NCI-H1694 (cell line): ENCODE measurements around the gene LIN37.
"Not testable (repeated sequence)": the region's sequence is repeated elsewhere in the genome, so short reads cannot be mapped to it uniquely, and the experiment has no call there.

Experiments used
- DNase-seq: peaks from one replicate; lab custom pipeline; 2025; lab: John Stamatoyannopoulos, UW

LIN37 gene

GRCh38 chr19:35789978-35790944, 41.9 kb downstream of the LIN37 start:
- no peak for DNase-seq

GRCh38 chr19:35790981-35791813, 42.8 kb downstream of the LIN37 start:
- DNase-seq, result no peak

- DNase-seq, result no peak
Observed at GRCh38 chr19:35791814-35792279, 43.5 kb downstream of the LIN37 start.

- no peak for DNase-seq
Observed at GRCh38 chr19:35792312-35792711, 43.9 kb downstream of the LIN37 start.

GRCh38 chr19:35792888-35793287, 44.5 kb downstream of the LIN37 start:
- no peak for DNase-seq

- DNase-seq, result no peak
Observed at GRCh38 chr19:35793381-35794165, 45.2 kb downstream of the LIN37 start.

GRCh38 chr19:35795564-35795963, 47.2 kb downstream of the LIN37 start:
- not testable (repeated sequence) for DNase-seq

GRCh38 chr19:35796645-35797542, 48.5 kb downstream of the LIN37 start:
- DNase-seq, result no peak

- DNase-seq, result no peak
Observed at GRCh38 chr19:35797663-35798062, 49.3 kb downstream of the LIN37 start.

- no peak for DNase-seq
Observed at GRCh38 chr19:35801828-35802227, 53.5 kb downstream of the LIN37 start.
